OCI-LY3 (cell line): ENCODE data around the gene R3HDM2.
A peak's percentile ranks its signal among the peaks of the same experiment; 100 is the strongest.

ENCODE experiments used
- EZH2phosphoT487 ChIP-seq: fragments of 200-600 bp; shearing (Covaris generic); IDR thresholded peaks from 2 replicates; pipeline ENCODE4 v1.6.1; 2018; ENCODE audit warnings: antibody characterized with exemption, mixed run types, low read depth
- TF ChIP-seq, protein P1 (sequence below): fragments of 200-600, 300-600 bp; sonication (generic); IDR thresholded peaks from 2 replicates; pipeline ENCODE4 v1.5.1; 2014; ENCODE audit warnings: antibody characterized with exemption, low read length, low read depth

DNA sequence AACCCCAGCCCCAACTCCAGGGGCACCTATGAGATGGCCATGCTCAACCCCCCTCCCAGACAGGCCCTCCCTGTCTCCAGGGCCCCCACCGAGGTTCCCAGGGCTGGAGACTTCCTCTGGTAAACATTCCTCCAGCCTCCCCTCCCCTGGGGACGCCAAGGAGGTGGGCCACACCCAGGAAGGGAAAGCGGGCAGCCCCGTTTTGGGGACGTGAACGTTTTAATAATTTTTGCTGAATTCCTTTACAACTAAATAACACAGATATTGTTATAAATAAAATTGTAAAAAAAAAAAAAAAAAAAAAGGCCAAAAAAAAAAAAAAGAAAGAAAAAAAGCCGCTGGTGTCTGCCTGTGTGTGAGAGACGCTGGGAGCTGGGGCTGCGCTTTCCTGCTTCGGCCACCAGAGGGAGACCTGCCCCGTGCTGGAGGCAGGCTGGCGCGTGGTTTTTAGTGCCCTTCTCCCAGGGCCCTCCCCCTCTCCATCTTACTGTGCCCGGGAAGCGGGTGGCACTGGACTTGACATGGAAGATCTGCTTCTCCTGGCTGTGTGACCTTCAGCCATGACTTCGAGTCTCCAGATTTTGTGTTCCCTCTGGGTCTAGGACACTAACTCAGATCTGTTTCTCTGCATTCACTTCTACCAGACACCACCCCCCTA lies 217.7 kb downstream of the R3HDM2 start:
- no peak for TF ChIP-seq EZH2phosphoT487
- TF ChIP-seq, protein P1, sequence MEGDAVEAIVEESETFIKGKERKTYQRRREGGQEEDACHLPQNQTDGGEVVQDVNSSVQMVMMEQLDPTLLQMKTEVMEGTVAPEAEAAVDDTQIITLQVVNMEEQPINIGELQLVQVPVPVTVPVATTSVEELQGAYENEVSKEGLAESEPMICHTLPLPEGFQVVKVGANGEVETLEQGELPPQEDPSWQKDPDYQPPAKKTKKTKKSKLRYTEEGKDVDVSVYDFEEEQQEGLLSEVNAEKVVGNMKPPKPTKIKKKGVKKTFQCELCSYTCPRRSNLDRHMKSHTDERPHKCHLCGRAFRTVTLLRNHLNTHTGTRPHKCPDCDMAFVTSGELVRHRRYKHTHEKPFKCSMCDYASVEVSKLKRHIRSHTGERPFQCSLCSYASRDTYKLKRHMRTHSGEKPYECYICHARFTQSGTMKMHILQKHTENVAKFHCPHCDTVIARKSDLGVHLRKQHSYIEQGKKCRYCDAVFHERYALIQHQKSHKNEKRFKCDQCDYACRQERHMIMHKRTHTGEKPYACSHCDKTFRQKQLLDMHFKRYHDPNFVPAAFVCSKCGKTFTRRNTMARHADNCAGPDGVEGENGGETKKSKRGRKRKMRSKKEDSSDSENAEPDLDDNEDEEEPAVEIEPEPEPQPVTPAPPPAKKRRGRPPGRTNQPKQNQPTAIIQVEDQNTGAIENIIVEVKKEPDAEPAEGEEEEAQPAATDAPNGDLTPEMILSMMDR = peak; percentile 79
